ENCODE measurements around the gene FAM83C.

DNA sequence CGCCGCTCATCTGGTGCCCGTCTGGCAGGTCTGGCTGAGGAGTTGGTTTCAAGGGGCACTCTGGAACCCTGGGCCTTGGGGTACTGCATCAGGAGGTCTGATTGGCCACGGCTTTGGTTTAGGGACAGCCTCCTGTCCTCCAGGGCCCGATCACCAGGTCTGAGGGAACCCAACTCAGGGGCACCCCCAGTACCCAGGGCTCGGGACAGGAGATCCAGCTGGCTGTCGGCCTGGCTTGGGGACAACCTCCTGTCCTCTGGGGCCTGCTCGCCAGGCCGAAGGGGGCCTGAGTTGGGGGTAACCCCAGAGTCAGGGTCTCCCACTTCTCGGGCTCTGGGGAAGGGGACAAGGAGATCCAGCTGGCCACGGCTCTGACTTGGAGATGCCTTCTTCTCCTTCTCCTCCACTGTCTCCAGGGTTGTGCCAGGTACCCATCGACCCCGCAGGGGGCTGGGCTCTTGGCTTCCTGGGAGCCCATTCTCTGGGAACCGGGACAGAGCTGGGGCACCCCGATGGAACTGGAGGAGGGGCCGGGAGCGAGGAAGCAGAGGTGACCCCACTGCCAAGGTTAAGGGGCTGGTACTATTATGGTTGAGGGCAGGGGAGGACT is 5.2 kb downstream of the FAM83C start:
- no peak for TF ChIP-seq POLR2A (IDR thresholded peaks at IDR 0.05)
- TF ChIP-seq, protein P1, sequence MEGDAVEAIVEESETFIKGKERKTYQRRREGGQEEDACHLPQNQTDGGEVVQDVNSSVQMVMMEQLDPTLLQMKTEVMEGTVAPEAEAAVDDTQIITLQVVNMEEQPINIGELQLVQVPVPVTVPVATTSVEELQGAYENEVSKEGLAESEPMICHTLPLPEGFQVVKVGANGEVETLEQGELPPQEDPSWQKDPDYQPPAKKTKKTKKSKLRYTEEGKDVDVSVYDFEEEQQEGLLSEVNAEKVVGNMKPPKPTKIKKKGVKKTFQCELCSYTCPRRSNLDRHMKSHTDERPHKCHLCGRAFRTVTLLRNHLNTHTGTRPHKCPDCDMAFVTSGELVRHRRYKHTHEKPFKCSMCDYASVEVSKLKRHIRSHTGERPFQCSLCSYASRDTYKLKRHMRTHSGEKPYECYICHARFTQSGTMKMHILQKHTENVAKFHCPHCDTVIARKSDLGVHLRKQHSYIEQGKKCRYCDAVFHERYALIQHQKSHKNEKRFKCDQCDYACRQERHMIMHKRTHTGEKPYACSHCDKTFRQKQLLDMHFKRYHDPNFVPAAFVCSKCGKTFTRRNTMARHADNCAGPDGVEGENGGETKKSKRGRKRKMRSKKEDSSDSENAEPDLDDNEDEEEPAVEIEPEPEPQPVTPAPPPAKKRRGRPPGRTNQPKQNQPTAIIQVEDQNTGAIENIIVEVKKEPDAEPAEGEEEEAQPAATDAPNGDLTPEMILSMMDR (IDR thresholded peaks at IDR 0.05), result no peak
